B cell (primary cell): ENCODE results near the gene UBAP1L.

ENCODE experiments used
- CTCF ChIP-seq: fragments of 200-600 bp; IDR thresholded peaks from one replicate; pipeline ENCODE4 v1.8.0; 2022; ENCODE audit warnings: antibody characterized with exemption, mild to moderate bottlenecking
- EZH2 ChIP-seq: IDR thresholded peaks from 2 replicates; pipeline ENCODE4 v1.6.1; 2012; ENCODE audit warnings: borderline replicate concordance, low read depth, mild to moderate bottlenecking, moderate library complexity, low read length; ENCODE audit not compliant: insufficient read depth, poor library complexity, severe bottlenecking

- no peak for TF ChIP-seq EZH2
- TF ChIP-seq CTCF: no peak
These were observed 43.6 kb downstream of the UBAP1L start for GRCh38 chr15:65071381-65071811.
